ENCODE data around the gene POLR3A.
"Not testable (repeated sequence)": the region's sequence is repeated elsewhere in the genome, so short reads cannot be mapped to it uniquely, and the experiment has no call there.

Gene POLR3A

DNA sequence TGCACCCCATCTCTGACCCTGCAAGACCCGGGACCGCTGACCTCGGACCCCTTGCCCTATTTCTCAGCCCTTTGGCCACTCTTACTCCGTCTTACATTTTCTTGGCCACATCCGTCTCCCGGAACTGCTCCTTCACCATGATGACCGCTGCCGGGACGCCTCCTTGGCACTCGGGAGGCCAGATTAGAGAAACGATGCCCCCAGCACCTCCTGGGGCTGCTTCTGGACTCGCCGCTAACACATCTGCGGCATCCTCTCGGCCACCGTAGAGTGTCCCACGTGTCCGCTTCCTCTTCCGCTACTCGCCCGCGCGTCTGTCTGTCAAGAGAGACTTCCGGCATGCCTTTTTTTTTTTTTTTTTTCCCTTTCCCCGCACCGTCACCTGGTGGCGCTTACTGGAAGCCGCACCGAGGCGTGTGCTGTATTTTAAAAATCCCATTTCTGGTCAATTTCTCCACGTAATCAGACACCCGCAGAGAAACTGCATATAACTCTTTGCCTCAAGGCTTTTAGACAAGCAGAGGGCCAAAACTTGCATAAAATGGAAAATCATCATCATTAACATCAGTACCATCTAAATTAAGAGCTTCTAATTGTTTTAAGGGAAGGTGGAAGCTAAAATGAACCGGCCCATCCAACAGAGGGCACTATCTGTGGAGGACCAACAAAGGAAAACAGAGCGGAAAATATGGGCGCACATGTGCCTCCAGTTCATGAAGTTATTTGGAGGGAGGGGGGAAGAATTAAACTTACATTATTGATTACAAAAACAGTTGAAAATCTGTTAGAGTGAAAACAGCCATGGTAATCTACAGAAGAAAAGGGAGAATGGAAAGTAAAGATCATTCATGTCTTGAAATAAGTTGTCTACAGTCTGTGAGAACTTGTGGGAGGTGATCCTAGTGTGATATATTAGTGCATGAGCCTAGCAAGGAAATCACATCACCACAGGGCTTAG is at the start of gene POLR3A:
TSS of gene POLR3A (minus strand) at position 247 of the 958 bp plus-strand sequence. CDS start at position 139, 108 bp downstream.
- Histone ChIP-seq H3K27me3 (ENCODE audit: control insufficient read depth, insufficient read depth, low read length) (no peaks in the 10 kb centered on the region), H3K4me1 (ENCODE audit: control insufficient read depth, insufficient read depth, low read length) (peaks cover 5% of the 10 kb centered on the region; the same call in 1 of the 2 replicates), H3K36me3 (ENCODE audit: control insufficient read depth, insufficient read depth, low read length) (peaks cover 28% of the 10 kb centered on the region), H3K9ac (ENCODE audit: low read depth, low read length) (peak within 1 kb of the TSS; percentile 70), H3K27ac (ENCODE audit: low read depth, low read length) (peak within 1 kb of the TSS; percentile 63), H3K9me3 (ENCODE audit: control insufficient read depth, insufficient read depth, low read length) (no peaks in the 10 kb centered on the region), H3K4me3 (ENCODE audit: low read depth, low read length) (peak within 1 kb of the TSS; percentile 87)

- H3K4me1 ChIP-seq (ENCODE audit: control insufficient read depth, insufficient read depth, low read length) = no peaks in the 10 kb centered on the region
- H3K9me3 ChIP-seq (ENCODE audit: control insufficient read depth, insufficient read depth, low read length) = peaks cover 5% of the 10 kb centered on the region; the same call in 1 of the 2 replicates
- H3K36me3 ChIP-seq (ENCODE audit: control insufficient read depth, insufficient read depth, low read length) = no peaks in the 10 kb centered on the region
- no peak overlapping the region for H3K4me3 ChIP-seq (ENCODE audit: low read depth, low read length)
- H3K9ac ChIP-seq (ENCODE audit: low read depth, low read length) = no peak overlapping the region
- no peaks in the 10 kb centered on the region; the same call in 1 of the 2 replicates for H3K27me3 ChIP-seq (ENCODE audit: control insufficient read depth, insufficient read depth, low read length)
- H3K27ac ChIP-seq (ENCODE audit: low read depth, low read length) = no peak overlapping the region
These were observed 49.4 kb upstream of the POLR3A start for GRCh38 chr10:78078539-78079330.

GRCh38 chr10:78075806-78076205 is 46.5 kb upstream of the POLR3A start:
- H3K27ac ChIP-seq (ENCODE audit: low read depth, low read length); H3K36me3 ChIP-seq (ENCODE audit: control insufficient read depth, insufficient read depth, low read length); H3K9ac ChIP-seq (ENCODE audit: low read depth, low read length); H3K27me3 ChIP-seq (ENCODE audit: control insufficient read depth, insufficient read depth, low read length); H3K4me1 ChIP-seq (ENCODE audit: control insufficient read depth, insufficient read depth, low read length); H3K9me3 ChIP-seq (ENCODE audit: control insufficient read depth, insufficient read depth, low read length); H3K4me3 ChIP-seq (ENCODE audit: low read depth, low read length): not testable (repeated sequence)

DNA sequence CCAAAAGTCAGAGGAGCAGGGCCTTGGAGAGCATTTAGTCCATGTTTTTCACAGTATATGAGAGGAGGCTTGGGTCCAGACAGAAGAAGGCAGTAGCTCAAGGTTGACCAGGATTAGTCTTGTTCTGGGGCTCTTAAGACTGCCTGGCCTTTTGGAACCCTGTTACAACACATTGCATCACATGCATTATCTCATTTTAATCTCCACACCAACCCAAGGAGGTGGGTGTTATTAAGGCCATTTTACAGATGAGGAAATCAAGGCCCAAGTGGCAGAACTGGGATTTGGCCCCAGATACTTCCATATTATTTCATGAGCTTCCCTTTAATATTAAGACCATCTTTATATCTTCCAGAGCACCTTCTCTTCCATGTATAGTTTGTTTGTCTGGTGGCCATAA is 43.2 kb upstream of the POLR3A start:
- H3K9me3 ChIP-seq (ENCODE audit: control insufficient read depth, insufficient read depth, low read length) = peaks cover 5% of the 10 kb centered on the region; the same call in 1 of the 2 replicates
- H3K4me3 ChIP-seq (ENCODE audit: low read depth, low read length) = no peak overlapping the region
- H3K4me1 ChIP-seq (ENCODE audit: control insufficient read depth, insufficient read depth, low read length) = no peaks in the 10 kb centered on the region
- no peak overlapping the region for H3K9ac ChIP-seq (ENCODE audit: low read depth, low read length)
- H3K27me3 ChIP-seq (ENCODE audit: control insufficient read depth, insufficient read depth, low read length) = no peaks in the 10 kb centered on the region
- H3K36me3 ChIP-seq (ENCODE audit: control insufficient read depth, insufficient read depth, low read length) = no peaks in the 10 kb centered on the region
- H3K27ac ChIP-seq (ENCODE audit: low read depth, low read length) = no peak overlapping the region

DNA sequence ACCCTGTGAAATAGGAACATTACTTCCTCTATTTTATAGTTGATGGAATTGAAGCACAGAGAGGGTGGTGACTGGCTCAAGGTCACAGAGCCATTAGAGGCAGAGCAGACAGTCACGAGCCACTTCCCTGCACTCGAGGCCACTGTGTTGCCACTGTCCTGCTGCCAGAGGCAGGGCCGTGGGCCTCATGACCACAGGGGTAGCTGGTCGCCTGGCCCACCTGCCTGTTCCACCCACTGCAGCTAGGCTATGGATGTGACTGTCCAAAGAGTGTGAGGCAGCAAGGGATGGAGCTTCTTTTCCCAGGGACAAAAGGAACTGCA is 42.5 kb upstream of the POLR3A start:
- H3K27ac ChIP-seq (ENCODE audit: low read depth, low read length) = no peak overlapping the region
- no peaks in the 10 kb centered on the region for H3K36me3 ChIP-seq (ENCODE audit: control insufficient read depth, insufficient read depth, low read length)
- no peak overlapping the region for H3K9ac ChIP-seq (ENCODE audit: low read depth, low read length)
- no peaks in the 10 kb centered on the region for H3K27me3 ChIP-seq (ENCODE audit: control insufficient read depth, insufficient read depth, low read length)
- no peak overlapping the region for H3K4me3 ChIP-seq (ENCODE audit: low read depth, low read length)
- H3K4me1 ChIP-seq (ENCODE audit: control insufficient read depth, insufficient read depth, low read length) = no peaks in the 10 kb centered on the region
- H3K9me3 ChIP-seq (ENCODE audit: control insufficient read depth, insufficient read depth, low read length) = peaks cover 5% of the 10 kb centered on the region; the same call in 1 of the 2 replicates

DNA sequence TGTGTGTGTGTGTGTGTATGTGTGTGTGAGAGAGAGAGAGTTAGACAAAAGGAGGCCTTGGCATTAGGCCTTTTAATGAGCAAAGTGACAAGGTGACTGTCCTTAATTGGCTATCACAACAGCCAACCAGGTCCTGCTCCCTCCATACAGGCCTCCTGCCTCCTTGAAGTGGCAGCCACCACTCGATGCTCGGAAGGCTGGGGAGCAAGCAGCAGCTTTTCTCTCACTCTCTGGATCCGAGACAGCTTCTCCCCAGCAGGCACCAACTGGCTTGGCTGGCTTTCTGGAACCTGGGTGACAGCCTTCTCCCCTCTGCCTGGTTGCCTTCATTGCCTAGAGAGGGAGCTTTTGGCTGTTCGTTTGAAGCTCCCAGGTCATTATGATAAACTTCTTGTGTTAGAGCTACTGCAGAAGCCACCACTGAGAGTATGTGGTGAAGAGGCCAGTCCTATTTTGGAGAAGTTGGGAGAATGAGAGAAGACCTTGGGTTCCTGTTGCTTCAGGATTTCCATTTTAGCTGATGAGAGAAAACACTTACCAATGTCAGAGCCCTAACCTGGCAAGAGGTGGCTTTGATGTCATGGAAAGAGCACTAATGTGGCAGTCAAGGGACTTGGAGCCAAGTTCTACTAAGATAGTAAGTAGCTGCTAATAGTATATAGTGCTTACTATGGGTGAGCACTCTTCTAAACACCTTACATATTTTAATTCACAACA is 42.0 kb upstream of the POLR3A start:
- no peak overlapping the region for H3K9ac ChIP-seq (ENCODE audit: low read depth, low read length)
- H3K9me3 ChIP-seq (ENCODE audit: control insufficient read depth, insufficient read depth, low read length) = peaks cover 5% of the 10 kb centered on the region; the same call in 1 of the 2 replicates
- no peaks in the 10 kb centered on the region for H3K27me3 ChIP-seq (ENCODE audit: control insufficient read depth, insufficient read depth, low read length)
- no peak overlapping the region for H3K4me3 ChIP-seq (ENCODE audit: low read depth, low read length)
- H3K36me3 ChIP-seq (ENCODE audit: control insufficient read depth, insufficient read depth, low read length) = no peaks in the 10 kb centered on the region
- H3K27ac ChIP-seq (ENCODE audit: low read depth, low read length) = no peak overlapping the region
- H3K4me1 ChIP-seq (ENCODE audit: control insufficient read depth, insufficient read depth, low read length) = no peaks in the 10 kb centered on the region

GRCh38 chr10:78070726-78071125 is 41.4 kb upstream of the POLR3A start:
- Histone ChIP-seq H3K27me3 (ENCODE audit: control insufficient read depth, insufficient read depth, low read length) (no peaks in the 10 kb centered on the region), H3K4me3 (ENCODE audit: low read depth, low read length) (no peak overlapping the region), H3K9ac (ENCODE audit: low read depth, low read length) (no peak overlapping the region), H3K4me1 (ENCODE audit: control insufficient read depth, insufficient read depth, low read length) (no peaks in the 10 kb centered on the region), H3K9me3 (ENCODE audit: control insufficient read depth, insufficient read depth, low read length) (peaks cover 5% of the 10 kb centered on the region; the same call in 1 of the 2 replicates), H3K36me3 (ENCODE audit: control insufficient read depth, insufficient read depth, low read length) (no peaks in the 10 kb centered on the region), H3K27ac (ENCODE audit: low read depth, low read length) (no peak overlapping the region)

GRCh38 chr10:78070064-78070463 is 40.7 kb upstream of the POLR3A start:
- not testable (repeated sequence) for H3K27me3 ChIP-seq (ENCODE audit: control insufficient read depth, insufficient read depth, low read length); H3K4me1 ChIP-seq (ENCODE audit: control insufficient read depth, insufficient read depth, low read length); H3K4me3 ChIP-seq (ENCODE audit: low read depth, low read length); H3K27ac ChIP-seq (ENCODE audit: low read depth, low read length); H3K36me3 ChIP-seq (ENCODE audit: control insufficient read depth, insufficient read depth, low read length); H3K9me3 ChIP-seq (ENCODE audit: control insufficient read depth, insufficient read depth, low read length); H3K9ac ChIP-seq (ENCODE audit: low read depth, low read length)

DNA sequence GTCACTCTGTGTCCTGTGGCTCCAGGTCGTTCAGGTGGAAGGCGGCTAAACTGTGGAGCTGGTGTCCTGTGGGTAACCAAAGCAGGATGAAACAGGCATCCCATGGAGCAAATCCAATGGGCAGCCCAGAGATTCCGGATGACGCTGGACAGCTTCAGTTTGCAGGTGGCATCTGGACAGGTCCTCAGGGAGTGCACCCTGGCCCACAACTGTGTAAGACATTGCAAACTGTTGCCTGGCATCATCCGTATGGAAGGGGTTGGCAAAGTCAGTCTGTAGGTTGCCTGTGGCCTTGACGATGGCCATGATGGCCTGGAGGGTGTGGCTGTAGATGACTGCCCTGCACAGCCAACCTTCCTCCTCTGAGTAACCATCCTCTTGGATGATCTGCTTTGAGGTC is 39.8 kb upstream of the POLR3A start:
- Histone ChIP-seq H3K4me3 (ENCODE audit: low read depth, low read length) (no peak overlapping the region), H3K4me1 (ENCODE audit: control insufficient read depth, insufficient read depth, low read length) (no peaks in the 10 kb centered on the region), H3K9ac (ENCODE audit: low read depth, low read length) (no peak overlapping the region), H3K36me3 (ENCODE audit: control insufficient read depth, insufficient read depth, low read length) (no peaks in the 10 kb centered on the region), H3K27ac (ENCODE audit: low read depth, low read length) (no peak overlapping the region), H3K9me3 (ENCODE audit: control insufficient read depth, insufficient read depth, low read length) (0 out of 2 replicates have a peak, but pooled peaks cover 1% of the 10 kb centered on the region), H3K27me3 (ENCODE audit: control insufficient read depth, insufficient read depth, low read length) (no peaks in the 10 kb centered on the region)

GRCh38 chr10:78066728-78067430 is 37.6 kb upstream of the POLR3A start:
- Histone ChIP-seq H3K27ac (ENCODE audit: low read depth, low read length) (no peak overlapping the region), H3K4me1 (ENCODE audit: control insufficient read depth, insufficient read depth, low read length) (no peaks in the 10 kb centered on the region), H3K9me3 (ENCODE audit: control insufficient read depth, insufficient read depth, low read length) (no peaks in the 10 kb centered on the region), H3K36me3 (ENCODE audit: control insufficient read depth, insufficient read depth, low read length) (no peaks in the 10 kb centered on the region), H3K4me3 (ENCODE audit: low read depth, low read length) (no peak overlapping the region), H3K27me3 (ENCODE audit: control insufficient read depth, insufficient read depth, low read length) (no peaks in the 10 kb centered on the region), H3K9ac (ENCODE audit: low read depth, low read length) (no peak overlapping the region)
